Transverse colon (tissue), 4 donors: ENCODE measurements around the gene ATP6V0C.
"Not testable (repeated sequence)": the region's sequence is repeated elsewhere in the genome, so short reads cannot be mapped to it uniquely, and the experiment has no call there.

Experiments
- CTCF ChIP-seq, 5 experiments: fragments of 200-600 bp in 3 of 5; fragments of 450-650 bp in 2 of 5; sonication (generic) in 3 of 5; IDR thresholded peaks; 1 replicate in 2 of 5; 2 replicates in 3 of 5; pipeline ENCODE4 v1.5.1; 2016 to 2017; ENCODE audit warnings: antibody characterized with exemption in 5 of 5, inconsistent platforms in 3 of 5, mild to moderate bottlenecking in 2 of 5, moderate library complexity in 1 of 5
- POLR2A ChIP-seq: fragments of 450-650 bp; IDR thresholded peaks from one replicate; pipeline ENCODE4 v1.6.1; 2016; ENCODE audit warnings: antibody characterized with exemption, mild to moderate bottlenecking, moderate library complexity
- POLR2AphosphoS5 ChIP-seq, 3 donors: sonication (generic); formaldehyde crosslinking; IDR thresholded peaks; one replicate each; pipeline ENCODE4 v1.6.1; 2016; ENCODE audit warnings: antibody characterized with exemption in 3 of 3

- not testable (repeated sequence) for TF ChIP-seq CTCF (IDR thresholded peaks at IDR 0.05); POLR2A; POLR2AphosphoS5 (IDR thresholded peaks at IDR 0.05)
These were observed 53.8 kb downstream of the ATP6V0C start for GRCh38 chr16:2567506-2567905.
